GM19025 (cell line): ENCODE data around the gene STBD1.
"Not testable (repeated sequence)": the region's sequence is repeated elsewhere in the genome, so short reads cannot be mapped to it uniquely, and the experiment has no call there.

Experiments
- ATAC-seq: cut with Tn5 transposase; IDR thresholded peaks from one replicate; pipeline ENCODE4 v1.9.1; 2021; ENCODE audit warnings: mild to moderate bottlenecking, low read depth, moderate library complexity; ENCODE audit not compliant: unreplicated experiment

STBD1 gene

DNA sequence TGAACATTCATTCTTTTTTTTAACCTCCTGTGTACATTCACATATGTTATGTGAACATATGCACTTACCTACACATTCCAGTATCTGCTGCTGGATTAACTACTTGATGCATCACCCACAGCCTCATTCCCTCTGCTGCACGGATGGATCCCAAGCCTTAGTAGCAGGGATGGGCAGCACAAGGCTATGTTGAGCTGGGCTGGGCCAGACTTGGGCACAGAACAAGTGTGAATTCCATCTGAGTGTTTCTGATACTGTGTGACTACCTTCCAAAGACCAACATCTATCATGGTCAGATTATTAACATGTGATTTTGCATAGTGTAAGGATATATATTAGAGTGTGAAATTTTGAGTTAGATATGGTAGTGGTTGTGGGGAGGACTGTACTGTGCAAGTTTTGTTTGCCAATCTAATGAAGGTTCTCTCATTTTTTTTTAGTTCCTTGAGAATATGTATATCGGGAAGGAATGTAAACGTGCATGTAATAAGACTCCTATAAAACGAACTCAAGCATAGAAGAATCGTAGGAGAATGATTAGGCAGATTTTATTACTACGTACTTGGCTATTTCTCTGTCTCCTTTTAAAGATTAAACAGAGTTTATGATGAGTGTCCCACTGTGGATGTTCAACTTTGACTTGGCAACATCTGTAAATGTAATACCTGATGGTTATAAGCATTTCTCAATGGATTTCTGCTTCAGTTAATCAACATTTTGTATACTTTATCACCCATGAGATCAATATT, 23.4 kb upstream of the STBD1 start:
- no peak for ATAC-seq

DNA sequence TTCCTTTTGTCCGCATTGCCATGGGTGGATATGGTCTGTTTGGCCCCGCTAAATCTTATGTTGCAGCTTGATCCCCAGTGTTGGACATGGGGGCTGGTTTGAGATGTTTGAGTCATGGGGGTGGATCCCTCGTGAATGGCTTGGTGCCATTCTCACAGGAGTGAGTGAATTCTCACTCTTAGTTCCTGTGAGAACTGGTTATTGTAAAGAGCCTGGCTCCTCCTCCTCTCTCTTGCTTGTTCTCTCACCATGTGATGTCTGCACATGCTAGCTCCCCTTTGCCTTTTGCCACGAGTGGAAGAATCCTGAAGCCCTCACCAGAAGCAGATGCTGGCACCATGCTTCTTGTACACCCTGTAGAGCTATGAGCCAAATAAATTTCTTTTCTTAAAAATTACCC, 22.6 kb upstream of the STBD1 start:
- no peak for ATAC-seq

DNA sequence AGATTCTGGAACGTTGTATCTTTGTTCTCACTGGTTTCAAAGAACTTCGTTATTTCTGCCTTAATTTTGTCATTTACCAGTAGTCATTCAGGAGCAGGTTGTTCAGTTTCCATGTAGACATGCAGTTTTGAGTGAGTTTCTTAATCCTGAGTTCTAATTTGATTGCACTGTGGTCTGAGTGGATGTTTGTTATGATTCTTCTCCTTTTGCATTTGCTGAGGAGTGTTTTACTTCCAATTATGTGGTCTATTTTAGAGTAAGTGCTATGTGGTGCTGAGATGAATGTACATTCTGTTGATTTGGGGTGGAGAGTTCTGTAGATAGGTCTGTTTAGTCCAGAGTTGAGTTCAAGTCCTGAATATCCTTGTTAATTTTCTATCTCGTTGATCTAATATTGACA, 18.7 kb upstream of the STBD1 start:
- not testable (repeated sequence) for ATAC-seq

DNA sequence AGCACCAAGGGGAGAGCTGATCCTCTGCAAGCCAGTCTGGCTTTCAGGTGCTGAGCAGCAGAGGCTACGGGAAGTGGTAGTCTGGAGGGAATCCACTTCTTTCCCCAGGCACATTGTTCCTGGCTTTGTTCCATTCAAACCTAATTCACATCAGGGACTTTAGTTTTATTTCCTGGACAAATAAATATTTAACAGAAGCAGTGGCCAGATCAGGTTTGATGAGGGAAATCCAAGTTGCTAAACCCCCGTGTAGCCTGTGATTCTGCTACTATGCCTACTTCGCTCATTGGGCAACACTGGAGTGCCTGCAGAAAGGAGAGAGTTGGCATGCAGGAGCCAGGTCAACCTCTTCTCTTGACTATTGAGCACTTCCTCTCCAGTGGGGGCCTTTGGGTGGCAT, 13.8 kb upstream of the STBD1 start:
- no peak for ATAC-seq

DNA sequence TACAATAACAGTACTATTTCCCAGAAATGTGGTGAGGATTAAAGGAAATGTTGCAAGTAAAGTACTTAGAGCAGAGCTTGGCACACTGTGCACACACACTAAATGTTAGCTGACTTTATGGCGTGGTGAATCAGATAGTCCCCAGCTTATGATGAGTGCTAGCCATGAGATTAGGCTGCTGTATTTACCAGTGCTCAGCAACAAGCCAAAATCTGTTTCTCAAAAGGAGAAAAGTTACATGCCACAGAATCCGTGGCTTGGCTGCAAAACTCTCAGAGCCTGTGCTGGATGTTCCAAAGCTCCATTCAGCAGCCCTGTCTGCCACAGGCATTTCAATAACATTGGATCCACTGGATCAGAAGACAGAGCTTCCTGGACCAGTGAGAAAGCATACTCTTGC, 12.8 kb upstream of the STBD1 start:
- ATAC-seq, result no peak

DNA sequence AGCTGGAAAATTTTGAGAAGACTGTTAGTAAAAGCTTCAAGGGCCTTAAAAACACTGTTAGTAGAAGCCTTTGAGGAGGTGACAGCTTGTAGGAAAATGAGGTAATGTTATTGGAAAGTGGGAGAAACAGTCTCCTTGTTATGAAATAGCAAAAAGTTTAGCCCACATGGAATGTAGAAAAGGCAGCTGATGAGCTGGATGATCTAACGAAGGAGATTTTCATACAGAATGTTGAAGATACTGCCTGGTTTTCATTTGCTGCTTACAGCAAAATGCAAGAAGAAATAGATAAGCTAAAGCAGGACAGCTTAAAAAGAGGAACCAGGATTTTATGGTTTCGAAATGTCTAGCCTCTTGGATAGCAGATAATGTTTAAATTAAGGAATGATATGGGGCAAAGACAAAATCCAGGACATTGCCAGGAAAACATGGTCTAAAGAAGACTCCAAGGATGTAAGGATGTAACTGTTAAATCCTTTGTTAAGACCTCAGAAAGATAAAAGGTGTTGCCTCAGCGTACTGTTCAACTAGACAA, 10.2 kb upstream of the STBD1 start:
- no peak for ATAC-seq

DNA sequence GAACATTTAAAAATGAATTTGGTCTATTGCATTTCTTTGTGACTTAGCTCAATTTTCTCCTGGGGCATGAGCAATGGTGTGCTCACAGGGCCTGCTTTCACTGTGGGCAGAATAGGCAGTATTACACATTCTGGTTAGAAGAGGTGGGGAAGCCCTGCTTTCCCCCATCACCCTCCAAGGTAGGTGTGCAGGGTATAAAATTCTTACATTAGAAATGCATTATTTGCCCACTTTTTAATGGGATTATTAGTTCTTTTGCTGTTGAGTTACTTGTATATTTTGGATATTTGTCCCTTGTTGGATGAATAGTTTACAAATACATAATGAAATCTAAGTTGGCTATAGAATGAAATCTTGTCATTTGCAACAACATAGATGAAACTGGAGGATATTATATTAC, 8.3 kb upstream of the STBD1 start:
- ATAC-seq, result no peak

DNA sequence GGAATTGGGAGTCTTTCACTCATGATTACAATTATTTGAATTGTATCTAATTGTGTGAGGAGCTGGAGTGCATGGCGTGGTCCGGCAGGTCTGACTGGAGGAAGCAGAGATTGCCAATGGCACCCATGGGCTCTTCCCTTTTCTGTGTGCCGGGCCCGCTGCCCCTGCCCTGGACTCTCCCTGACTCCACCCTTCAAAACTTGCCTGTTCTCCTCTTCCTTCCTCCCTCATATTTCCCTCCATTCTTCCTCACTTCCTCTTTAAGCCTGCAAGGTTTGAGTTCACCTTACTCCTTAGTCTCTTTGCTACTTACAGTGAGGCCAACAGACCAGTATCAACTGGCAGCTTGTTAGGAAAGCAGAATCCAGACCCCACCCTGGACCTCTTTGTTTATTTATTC, 6.5 kb upstream of the STBD1 start:
- ATAC-seq, result no peak

DNA sequence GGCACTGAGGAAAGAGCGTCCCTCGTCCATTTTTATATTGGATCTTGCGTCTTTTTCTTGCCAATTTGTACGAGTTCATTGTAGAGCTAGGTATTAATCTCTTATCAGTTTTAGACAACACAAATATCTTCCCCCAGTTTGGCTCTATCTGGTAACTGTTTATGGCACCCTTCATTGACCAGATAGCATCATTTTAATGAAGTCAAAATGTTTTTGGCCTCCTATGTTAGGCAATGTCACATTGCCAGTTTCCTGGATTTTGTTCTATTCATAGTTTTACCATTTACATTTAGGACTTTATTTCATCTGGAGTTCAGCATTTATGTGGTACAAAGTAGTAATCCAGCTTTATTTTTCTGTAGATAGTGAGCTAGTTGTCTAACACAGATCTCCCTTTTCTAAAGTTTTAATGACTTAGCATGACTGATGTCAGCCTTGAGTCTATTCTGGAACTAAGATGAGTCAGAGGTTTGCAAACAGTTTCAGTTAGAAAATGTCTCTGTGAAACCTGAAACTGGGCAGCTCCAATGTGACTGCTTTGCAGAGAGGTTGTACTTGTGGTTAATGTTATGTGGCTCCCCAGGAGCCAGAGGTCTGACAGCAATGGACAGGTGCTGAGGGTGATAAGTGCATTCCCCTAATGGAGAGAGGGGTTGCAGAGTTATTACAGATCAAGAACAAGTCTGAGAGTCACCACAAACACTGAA, 5.3 kb upstream of the STBD1 start:
- ATAC-seq, result peak; percentile 99

DNA sequence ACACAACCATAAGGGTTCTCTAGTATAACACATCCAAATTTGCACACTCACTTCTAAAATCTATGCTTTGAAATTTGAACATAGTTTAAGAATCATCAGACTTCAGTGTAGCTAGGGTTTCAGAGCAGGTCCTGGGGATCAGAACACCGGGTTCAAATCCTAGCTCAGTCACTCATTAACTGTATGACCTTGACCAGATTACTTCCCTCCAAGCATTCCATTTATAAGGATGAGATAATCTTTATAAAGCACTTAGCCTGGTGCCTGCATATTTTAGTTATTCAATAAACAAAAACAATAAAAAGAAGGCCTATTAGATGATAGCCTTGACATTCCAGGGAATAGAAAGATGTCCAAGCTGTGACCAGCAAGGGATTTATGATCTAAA, 4.8 kb upstream of the STBD1 start:
- ATAC-seq, result no peak

DNA sequence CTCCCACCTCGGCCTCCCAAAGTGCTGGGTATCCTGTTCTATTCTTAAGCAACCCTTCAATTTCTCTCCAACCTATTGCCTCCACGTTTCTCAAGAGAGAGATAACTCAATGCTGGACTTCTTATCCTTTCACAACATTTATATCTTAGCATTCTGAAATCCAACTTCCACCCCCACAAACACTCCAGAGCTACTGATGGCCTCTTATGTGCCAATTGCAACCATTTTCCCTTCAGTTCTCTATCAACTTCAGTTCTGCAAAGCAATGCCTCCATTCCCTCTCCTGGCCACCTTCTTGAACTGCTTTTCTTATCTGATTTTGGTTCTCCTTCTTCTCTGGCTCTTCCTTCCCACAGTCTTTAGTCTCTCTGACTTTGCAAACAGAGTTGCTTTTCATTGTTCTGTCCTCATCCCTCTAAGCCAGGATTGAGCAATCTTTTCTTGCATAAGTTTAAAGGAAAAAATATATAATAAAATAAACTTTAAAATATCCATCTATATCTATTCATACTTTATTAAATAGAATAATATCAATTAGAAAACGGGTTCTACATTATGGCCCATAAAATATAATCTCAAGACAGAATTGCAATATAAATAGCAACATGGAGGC, 3.6 kb upstream of the STBD1 start:
- ATAC-seq, result no peak

DNA sequence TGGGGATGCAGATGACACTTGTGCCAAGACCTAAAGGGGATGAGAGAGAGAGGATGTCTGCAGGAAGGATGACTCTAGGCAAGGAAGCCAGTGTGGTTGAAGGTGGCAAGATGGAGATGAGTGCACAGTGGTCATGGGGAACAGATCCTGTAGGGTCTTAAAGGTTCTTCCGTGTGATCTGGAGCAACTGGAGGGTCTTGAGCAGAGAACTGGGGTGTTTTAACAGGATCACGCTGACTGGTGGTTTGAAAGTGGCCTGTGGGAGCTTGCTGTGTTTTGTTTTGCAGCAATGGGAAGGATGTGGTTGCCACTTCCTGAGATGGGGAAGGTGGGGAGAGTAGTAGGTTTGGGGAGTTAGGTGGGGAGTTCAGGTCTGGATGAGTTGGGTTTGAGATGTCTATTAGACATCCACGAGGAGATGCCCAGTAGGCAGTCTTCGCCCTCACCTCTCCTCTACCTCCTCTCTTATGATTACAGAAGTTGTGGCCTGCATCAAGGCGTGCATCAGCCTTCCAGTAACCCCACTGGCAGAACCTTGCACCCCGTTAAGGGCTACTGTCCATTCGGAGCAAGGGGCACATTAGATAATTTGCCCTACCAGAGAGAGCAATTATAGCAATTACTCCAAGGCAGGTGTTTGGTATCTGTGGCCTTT, 1.4 kb upstream of the STBD1 start:
- ATAC-seq, result no peak

DNA sequence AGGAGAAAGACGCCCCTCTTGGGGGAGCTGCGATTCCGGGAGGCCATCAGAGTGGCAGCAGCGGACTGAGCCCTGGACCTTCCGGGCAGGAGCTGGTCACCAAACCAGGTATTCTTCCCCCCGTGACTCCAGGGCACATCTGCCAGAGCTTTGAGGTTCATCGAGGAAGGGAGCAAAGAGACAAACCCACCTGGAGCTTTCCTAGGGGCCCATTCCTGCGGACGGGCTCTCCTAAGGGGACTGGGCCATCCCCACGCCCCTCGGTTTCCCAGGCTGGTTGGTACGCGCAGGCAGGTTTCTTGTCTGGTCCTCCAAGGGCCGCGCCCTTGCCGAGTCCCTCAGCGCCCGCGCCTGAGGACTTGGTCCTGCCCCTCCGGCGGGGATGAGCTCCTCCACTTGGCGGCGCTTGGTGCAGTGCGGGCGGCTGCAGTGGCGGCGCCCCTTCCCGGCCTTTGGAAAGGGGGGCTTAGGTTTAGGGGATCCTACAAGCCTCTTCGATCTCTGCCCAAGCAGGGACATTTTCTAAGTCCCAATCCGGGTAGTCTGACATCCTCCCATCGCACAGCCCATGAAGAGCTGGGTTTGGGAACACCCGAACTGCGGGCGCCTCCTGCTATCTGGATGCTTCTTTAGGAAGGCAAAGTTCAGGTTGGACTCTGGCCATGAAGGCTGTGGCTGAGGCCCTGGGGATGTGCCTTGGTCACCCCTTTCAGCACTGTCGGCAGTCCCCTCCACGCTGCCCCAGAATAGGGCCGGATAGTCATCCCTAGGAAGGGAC, 538 bp downstream of the STBD1 start:
- no peak for ATAC-seq

DNA sequence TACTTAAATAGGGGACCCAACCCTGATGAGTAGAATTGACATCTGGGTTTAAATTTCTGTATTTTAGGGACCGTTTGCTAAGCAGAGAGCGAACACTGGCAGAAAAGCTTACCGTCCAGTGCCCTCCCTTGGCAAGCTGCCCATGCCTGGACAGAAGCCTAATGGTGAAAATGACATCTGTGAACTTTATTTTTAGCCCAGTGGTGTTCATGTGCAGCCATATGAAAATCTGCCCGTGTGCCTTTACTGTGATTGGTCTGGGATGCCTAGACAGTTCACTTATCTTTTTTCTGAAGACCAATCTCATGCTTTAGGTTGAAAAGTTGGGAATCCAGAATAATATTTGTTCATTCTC, 1.1 kb downstream of the STBD1 start:
- ATAC-seq, result no peak

DNA sequence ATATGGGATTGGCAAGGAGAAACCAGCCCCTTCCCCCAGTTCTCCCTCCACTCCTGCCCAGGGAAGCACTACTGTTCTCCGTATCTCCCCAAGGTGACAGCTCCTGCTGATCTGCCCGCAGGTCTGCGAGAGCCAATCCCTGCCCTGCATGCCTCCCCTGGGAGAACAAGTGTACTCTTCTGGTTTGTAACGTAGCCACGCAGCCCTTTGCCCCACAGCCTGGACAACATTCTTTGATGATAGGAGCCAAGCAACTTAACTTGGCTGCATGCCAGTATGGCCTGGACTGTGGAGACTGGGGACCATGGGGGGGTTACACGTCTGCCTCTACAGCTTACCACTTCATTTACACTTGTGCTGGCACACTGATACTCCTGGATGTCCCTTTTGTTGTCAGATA, 2.0 kb downstream of the STBD1 start:
- ATAC-seq, result no peak

DNA sequence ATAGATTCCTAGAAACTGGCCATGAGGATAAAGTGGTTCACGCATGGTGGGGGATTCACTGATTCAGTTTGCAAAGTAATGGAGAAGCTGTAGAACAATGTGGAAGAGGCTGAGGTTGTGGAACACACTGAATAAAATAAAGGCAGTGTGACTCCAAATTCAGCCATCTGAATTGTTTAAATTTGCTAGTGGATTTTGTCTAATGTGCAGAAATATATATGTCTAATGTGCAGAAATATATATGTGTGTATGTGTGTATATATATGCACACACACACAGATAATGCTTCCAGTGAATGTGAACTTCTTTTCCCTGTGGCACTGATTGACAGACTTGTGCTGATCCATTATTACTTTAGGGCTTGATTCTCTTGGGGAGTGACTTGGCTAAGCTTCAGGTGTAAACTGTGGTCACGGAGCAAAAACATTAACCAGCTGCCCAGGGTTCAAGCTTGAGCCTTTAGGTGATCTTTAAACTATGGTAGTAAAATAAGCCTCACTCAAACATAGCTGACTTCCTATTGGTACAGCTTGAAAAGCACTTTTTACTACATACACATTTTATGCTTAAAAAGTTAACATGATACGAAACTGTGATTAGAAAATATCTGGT, 3.5 kb downstream of the STBD1 start:
- no peak for ATAC-seq

DNA sequence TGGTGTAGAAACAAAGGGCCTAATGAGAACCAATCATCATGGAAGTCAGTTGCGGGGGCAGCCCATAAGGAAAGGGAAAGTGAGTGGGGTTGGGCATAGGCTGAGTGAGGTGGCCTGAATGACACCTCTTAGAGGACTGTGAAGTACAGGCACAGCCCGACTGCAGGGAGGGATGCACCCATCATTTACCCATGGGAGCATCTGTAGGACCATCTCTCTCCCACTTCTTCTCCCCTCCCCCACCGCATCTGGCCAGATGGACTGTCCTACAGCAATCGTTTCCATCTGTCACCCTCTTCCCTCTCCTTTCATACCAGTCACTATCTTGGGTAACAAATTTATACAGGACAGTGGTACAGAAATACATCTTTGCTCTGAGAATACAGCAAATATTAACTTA, 4.2 kb downstream of the STBD1 start:
- no peak for ATAC-seq

DNA sequence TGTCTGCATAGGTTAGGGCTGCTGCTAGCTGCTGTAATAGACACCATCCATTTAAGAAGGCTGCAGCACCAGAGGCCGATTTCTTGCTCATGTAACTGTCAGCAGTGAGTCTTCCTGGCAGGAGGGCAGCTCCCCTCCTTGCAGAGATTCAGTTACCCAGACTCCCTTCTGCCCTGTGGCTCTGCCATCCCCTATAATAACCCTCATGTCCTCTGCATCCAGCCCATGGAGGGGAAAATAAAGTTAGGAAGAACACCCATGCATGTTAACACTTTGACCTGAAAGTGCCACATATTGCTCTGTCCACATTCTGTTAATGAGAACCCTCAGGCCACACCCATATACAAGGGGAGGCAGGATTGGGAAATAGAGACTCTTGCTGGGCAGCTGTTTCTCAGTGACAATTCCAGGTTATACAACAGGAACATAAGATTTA, 5.4 kb downstream of the STBD1 start:
- no peak for ATAC-seq

DNA sequence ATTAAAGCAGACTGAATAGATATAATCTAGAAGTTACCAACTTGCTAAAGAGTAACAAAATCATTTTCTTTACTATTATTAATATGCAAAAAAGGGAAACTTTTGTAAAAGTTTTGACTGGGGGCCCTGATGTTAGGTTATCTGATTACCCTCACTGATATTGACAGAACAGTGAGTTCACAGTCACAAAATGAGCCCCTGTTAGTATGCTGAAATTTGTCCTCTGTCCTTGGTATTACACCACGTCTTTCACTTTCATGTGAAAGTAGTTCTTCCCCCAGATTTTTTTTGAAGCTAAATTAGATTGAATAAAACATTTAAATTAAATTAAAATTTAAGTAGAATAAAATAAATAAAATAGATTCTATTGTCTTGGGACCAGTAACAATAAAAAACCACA, 5.9 kb downstream of the STBD1 start:
- ATAC-seq, result no peak

DNA sequence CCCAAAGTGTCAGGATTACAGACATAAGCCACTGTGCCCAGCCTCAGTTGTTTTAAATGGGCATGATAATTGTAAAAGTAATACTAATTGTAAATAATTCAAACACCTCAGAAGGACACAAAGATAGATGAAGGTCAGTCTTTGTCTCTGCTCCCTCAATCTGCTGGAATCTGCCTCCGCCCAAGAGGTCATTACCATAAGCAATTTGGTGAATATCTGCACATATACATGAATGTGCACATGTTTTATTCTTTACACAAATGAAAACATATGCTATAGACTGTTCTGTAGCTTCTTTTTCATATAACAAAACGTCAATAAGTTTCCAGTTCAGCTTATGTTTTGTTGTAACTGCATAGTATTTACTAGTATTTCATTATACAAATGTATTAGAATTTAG, 7.0 kb downstream of the STBD1 start:
- no peak for ATAC-seq
